OCI-LY7 (cell line): ENCODE measurements around the gene KLHL6. TPM values are rescaled to one million over a fixed set of nuclear protein-coding genes. Genes with fewer than 3 reads are reported as not detected.
"Not testable (repeated sequence)": the region's sequence is repeated elsewhere in the genome, so short reads cannot be mapped to it uniquely, and the experiment has no call there.

Experiments used
- BruUV-seq: library from RNA; stranded (reverse); fragments of 400-500 nt; replicated peaks from 2 replicates; lab custom pipeline; 2021; lab: Mats Ljungman, UMichigan
- CTCF ChIA-PET: fragments of 300-600 bp; sonication (Branson Sonifier 250); formaldehyde crosslinking; loops from one replicate; lab custom pipeline; 2022; ENCODE audit warnings: antibody characterized with exemption; ENCODE audit not compliant: unreplicated experiment; lab: Charles Lee
- POLR2A ChIA-PET: fragments of 300-600 bp; sonication (Branson Sonifier 250); formaldehyde crosslinking; loops from one replicate; lab custom pipeline; 2022; ENCODE audit warnings: antibody characterized with exemption; lab: Charles Lee
- DNase-seq: peaks from one replicate; pipeline ENCODE4 v3.0.0-alpha.2; 2015; ENCODE audit warnings: low spot score
- H2AFZ ChIP-seq: fragments of 200-600 bp; sonication (generic), shearing (Covaris generic); 2 replicates; pipeline ENCODE4 v1.6.1; 2014; ENCODE audit warnings: mild to moderate bottlenecking, antibody characterized with exemption, low read length, moderate library complexity
- H3K27ac ChIP-seq: fragments of 200-600 bp; sonication (generic); 2 replicates; pipeline ENCODE4 v1.5.1; 2014; ENCODE audit warnings: mixed run types, low read depth, mild to moderate bottlenecking, moderate library complexity, low read length, inconsistent platforms; ENCODE audit not compliant: poor library complexity, severe bottlenecking
- H3K36me3 ChIP-seq: fragments of 200-600 bp; sonication (generic); 2 replicates; pipeline ENCODE4 v1.6.1; 2014; ENCODE audit warnings: mild to moderate bottlenecking, antibody characterized with exemption, low read length, moderate library complexity, mixed read lengths; ENCODE audit not compliant: insufficient read depth
- H3K4me1 ChIP-seq: fragments of 200-600 bp; sonication (generic); 2 replicates; pipeline ENCODE4 v1.5.1; 2014; ENCODE audit warnings: mild to moderate bottlenecking, low read length; ENCODE audit not compliant: insufficient read depth, poor library complexity, severe bottlenecking
- H3K4me2 ChIP-seq: fragments of 200-600 bp; sonication (generic); 2 replicates; pipeline ENCODE4 v1.6.1; 2014; ENCODE audit warnings: mild to moderate bottlenecking, low read length
- H3K4me3 ChIP-seq: fragments of 200-600 bp; sonication (generic); 2 replicates; pipeline ENCODE4 v1.5.1; 2014; ENCODE audit warnings: mild to moderate bottlenecking, low read depth, low read length; ENCODE audit not compliant: poor library complexity, severe bottlenecking
- H3K79me2 ChIP-seq: fragments of 200-600 bp; sonication (generic); 2 replicates; pipeline ENCODE4 v1.6.1; 2016; ENCODE audit warnings: low read depth, mild to moderate bottlenecking, low read length, moderate library complexity, mixed read lengths; ENCODE audit not compliant: insufficient read depth
- H3K9me2 ChIP-seq: fragments of 200-600 bp; sonication (generic); 2 replicates; pipeline ENCODE4 v1.6.1; 2016; ENCODE audit warnings: mild to moderate bottlenecking, low read length, mixed read lengths; ENCODE audit not compliant: insufficient read depth
- H3K9me3 ChIP-seq: fragments of 200-600 bp; sonication (generic); 2 replicates; pipeline ENCODE4 v1.6.1; 2014; ENCODE audit warnings: mild to moderate bottlenecking, mixed run types, low read length, mixed read lengths
- H4K20me1 ChIP-seq: fragments of 200-600 bp; sonication (generic); 2 replicates; pipeline ENCODE4 v1.6.1; 2014; ENCODE audit warnings: mild to moderate bottlenecking, antibody characterized with exemption, low read length, moderate library complexity, mixed read lengths; ENCODE audit not compliant: insufficient read depth
- EZH2phosphoT487 ChIP-seq: fragments of 200-600 bp; sonication (generic); IDR thresholded peaks from 2 replicates; pipeline ENCODE4 v1.6.1; 2018; ENCODE audit warnings: low read depth, borderline replicate concordance, mild to moderate bottlenecking, mixed run types, antibody characterized with exemption, low read length, moderate library complexity, mixed read lengths
- intact Hi-C: fragments of 100-400 bp; cut with micrococcal nuclease; formaldehyde crosslinking; loops from one replicate; pipeline ENCODE4 v1.10.0; 2022; ENCODE audit not compliant: unreplicated experiment
- total RNA-seq, 2 experiments: library from RNA; depleted of rRNA in 1 of 2; stranded (reverse); fragments of >200 nt in 1 of 2; shearing (Covaris generic) in 1 of 2; gene quantifications; 2 replicates each; pipeline ENCODE4 v1.2.3, GENCODE V29; 2014 to 2022
- TF ChIP-seq, protein P1 (sequence below): fragments of 200-600 bp; sonication (generic); conservative IDR thresholded peaks from 2 replicates; pipeline ENCODE4 v1.5.1; 2014; ENCODE audit warnings: mild to moderate bottlenecking, antibody characterized with exemption, low read length, moderate library complexity, mixed read lengths

Gene KLHL6
- total RNA-seq, 2 experiments from 2014 or later, result 143 to 169 TPM

DNA sequence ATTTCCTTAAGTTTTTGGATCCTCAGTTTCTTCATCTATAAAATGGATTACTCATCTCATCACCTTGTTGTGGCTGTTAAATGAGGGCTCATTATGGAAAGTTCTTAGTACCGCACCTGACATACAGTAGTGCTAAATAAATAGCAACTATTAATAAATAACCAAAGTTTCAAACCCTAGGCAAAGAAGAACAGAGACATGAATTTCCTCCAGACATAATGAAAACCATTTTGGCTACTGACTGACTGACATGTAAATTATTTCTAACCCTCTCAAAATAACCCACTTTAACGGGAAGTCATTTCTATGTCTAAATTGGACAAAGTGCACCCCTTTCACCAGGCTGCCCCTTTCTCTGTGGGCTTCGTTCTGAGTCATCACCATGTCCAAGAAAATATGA, 17.4 kb upstream of the KLHL6 start:
- peak overlapping the region; percentile 68 for H3K4me2 ChIP-seq
- peak overlapping the region; percentile 26 for H3K4me3 ChIP-seq
- no TSS peak for BruUV-seq
- H3K27ac ChIP-seq, result peak overlapping the region; percentile 91
- TF ChIP-seq, protein P1, sequence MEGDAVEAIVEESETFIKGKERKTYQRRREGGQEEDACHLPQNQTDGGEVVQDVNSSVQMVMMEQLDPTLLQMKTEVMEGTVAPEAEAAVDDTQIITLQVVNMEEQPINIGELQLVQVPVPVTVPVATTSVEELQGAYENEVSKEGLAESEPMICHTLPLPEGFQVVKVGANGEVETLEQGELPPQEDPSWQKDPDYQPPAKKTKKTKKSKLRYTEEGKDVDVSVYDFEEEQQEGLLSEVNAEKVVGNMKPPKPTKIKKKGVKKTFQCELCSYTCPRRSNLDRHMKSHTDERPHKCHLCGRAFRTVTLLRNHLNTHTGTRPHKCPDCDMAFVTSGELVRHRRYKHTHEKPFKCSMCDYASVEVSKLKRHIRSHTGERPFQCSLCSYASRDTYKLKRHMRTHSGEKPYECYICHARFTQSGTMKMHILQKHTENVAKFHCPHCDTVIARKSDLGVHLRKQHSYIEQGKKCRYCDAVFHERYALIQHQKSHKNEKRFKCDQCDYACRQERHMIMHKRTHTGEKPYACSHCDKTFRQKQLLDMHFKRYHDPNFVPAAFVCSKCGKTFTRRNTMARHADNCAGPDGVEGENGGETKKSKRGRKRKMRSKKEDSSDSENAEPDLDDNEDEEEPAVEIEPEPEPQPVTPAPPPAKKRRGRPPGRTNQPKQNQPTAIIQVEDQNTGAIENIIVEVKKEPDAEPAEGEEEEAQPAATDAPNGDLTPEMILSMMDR, result no peak
- TF ChIP-seq EZH2phosphoT487, result no peak
- no peaks in the 10 kb centered on the region for H3K36me3 ChIP-seq
- H3K79me2 ChIP-seq, result peaks cover 6% of the 10 kb centered on the region; the same call in 1 of the 2 replicates
- peak overlapping the region; percentile 26; the same call in 1 of the 2 replicates for H2AFZ ChIP-seq
- no peaks in the 10 kb centered on the region for H3K9me2 ChIP-seq
- intact Hi-C loops, result loop anchor here (2.0 kb wide), 1 partner anchor 18 kb away; no protein-coding TSS in a partner anchor
- peaks cover 96% of the 10 kb centered on the region for H3K4me1 ChIP-seq
- POLR2A ChIA-PET, result interaction anchor here (0.7 to 12.9 kb wide), 3 partner anchors 19 to 607 kb away, joined by 4 to 265 read pairs (median 4); no protein-coding TSS in a partner anchor
- CTCF ChIA-PET, result no interaction called here
- peak; percentile 55 for DNase-seq
- no peaks in the 10 kb centered on the region for H3K9me3 ChIP-seq
- H4K20me1 ChIP-seq, result no peaks in the 10 kb centered on the region

DNA sequence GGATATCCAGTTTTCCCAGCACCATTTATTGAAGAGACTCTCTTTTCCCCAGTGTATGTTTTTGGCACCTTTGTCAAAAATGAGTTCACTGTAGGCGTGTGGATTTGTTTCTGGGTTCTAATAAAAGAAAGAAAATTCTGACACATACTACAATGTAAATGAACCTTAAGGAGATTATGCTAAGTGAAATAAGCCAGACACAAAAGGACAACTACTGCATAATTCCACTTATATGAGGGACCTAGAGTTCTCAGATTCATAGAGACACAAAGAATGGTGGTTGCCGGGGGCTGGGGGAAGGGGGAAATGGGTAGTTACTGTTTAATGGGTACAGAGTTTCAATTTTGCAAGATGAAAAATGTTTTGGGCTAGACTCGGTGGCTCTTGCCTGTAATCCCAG, 14.7 kb upstream of the KLHL6 start:
- CTCF ChIA-PET, intact Hi-C loops: not testable (repeated sequence)
- POLR2A ChIA-PET, result interaction anchor here (0.9 to 2.3 kb wide), 5 partner anchors 9 to 21 kb away, joined by 4 to 14 read pairs (median 5); no protein-coding TSS in a partner anchor

DNA sequence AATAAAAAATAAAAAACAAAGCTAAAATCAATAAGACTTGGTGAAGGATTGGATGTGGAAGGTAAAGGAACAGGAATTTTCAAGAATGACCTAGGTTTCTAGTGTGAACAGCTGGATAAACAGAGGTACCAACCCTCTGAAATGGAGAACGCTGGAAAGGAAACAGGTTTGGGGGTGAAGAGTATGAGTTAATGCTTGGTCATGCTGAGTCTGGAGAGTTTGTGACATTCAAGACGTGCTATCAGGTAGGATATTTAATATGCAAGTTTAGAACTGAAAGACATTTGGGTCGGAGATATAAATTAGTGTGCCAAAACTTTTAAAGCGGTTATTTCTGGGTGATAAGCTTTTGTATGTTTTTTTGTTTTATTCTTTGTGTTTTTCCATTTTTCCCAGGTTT, 11.4 kb upstream of the KLHL6 start:
- intact Hi-C loops, result loop anchor here (5.0 kb wide), 1 partner anchor 280 kb away; no protein-coding TSS in a partner anchor
- CTCF ChIA-PET, result no interaction called here
- Histone ChIP-seq H3K79me2 (no peaks in the 10 kb centered on the region), H3K9me3 (no peaks in the 10 kb centered on the region), H3K27ac (peak overlapping the region; percentile 45), H3K4me2 (peak overlapping the region; percentile 45), H3K4me1 (peaks cover 100% of the 10 kb centered on the region), H3K36me3 (no peaks in the 10 kb centered on the region), H3K4me3 (no peak overlapping the region), H3K9me2 (no peaks in the 10 kb centered on the region), H4K20me1 (no peaks in the 10 kb centered on the region), H2AFZ (peak overlapping the region; percentile 78; the same call in 1 of the 2 replicates)
- DNase-seq, result no peak
- no TSS peak for BruUV-seq
- no peak for TF ChIP-seq EZH2phosphoT487
- TF ChIP-seq, protein P1, result no peak
- POLR2A ChIA-PET, result interaction anchor here (0.6 to 1.8 kb wide), 7 partner anchors 10 to 488 kb away, joined by 3 to 18 read pairs (median 4); no protein-coding TSS in a partner anchor

More for the DNA sequence above, 14.7 kb upstream of the KLHL6 start:
- not testable (repeated sequence) for H3K9me3 ChIP-seq, BruUV-seq, H3K9me2 ChIP-seq, H3K79me2 ChIP-seq, H4K20me1 ChIP-seq, DNase-seq, H3K36me3 ChIP-seq
- peak overlapping the region; percentile 34 for H3K4me3 ChIP-seq
- peak overlapping the region; percentile 58; the same call in 1 of the 2 replicates for H2AFZ ChIP-seq
- peak overlapping the region; percentile 91 for H3K27ac ChIP-seq
- peak overlapping the region; percentile 67 for H3K4me2 ChIP-seq
- H3K4me1 ChIP-seq, result peaks cover 96% of the 10 kb centered on the region
